CD4-positive, alpha-beta T cell treated with Interleukin-4 for 4 hours (primary cell): ENCODE results near the gene PPP6R1.
A peak's percentile ranks its signal among the peaks of the same experiment; 100 is the strongest.

Experiments
- DNase-seq: peaks from one replicate; pipeline ENCODE4 v3.0.0-alpha.2; 2020

The PPP6R1 gene

GRCh38 chr19:55283548-55284377, 24.9 kb upstream of the PPP6R1 start, which contains the start of gene BRSK1:
Gene BRSK1 (plus strand): TSS chr19:55283997. CDS start chr19:55284443, 446 bp downstream.
- peak; percentile 28 for DNase-seq

DNA sequence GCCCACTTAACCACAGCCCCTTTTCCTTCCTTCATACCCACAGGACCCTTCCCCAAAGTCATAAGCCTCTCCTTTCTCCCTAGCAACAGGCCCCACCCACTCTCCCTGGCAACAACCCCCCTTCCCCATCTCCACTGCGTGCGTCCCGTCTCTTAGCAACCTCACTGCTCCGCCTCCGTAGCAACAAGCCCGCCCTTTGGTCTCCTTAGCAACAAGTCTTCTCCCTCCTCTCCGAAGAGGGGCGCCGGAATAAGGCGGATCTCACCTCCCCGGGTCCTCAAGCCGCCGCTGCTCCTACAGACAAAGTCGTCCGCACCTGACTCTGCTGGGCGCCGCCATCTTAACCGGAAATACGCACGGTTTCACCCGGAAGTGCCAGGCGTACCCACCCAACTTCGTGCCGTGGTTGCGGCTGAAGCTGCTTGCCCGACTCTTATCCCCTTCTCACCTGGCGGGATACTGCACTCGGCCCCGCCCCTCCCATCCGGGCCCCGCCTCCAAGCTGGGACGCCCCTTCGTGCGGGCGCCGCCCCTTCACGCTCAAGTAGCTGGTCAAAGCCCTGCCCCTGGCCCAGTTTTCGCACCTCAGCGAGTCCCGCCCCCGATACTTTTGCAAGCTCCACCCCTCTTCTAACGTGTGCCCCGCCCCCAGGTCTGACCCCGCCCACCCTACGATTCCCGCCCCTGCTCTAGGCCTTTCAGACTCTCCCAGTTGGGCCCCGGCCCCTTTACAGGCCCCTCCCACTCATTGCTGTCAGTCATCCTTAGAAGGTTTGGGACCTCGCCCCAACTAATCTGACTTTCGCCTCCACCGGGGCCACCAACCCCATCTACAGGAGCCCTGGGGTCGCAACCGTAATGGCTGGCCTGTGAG, 21.2 kb upstream of the PPP6R1 start, which contains the start of gene HSPBP1:
Gene HSPBP1, minus strand, starts transcription at position 341 of the 874 bp plus-strand sequence. CDS start 502 bp downstream, outside the sequence.
- DNase-seq: peak; percentile 96

GRCh38 chr19:55279340-55279739, 20.5 kb upstream of the PPP6R1 start:
- no peak for DNase-seq

DNA sequence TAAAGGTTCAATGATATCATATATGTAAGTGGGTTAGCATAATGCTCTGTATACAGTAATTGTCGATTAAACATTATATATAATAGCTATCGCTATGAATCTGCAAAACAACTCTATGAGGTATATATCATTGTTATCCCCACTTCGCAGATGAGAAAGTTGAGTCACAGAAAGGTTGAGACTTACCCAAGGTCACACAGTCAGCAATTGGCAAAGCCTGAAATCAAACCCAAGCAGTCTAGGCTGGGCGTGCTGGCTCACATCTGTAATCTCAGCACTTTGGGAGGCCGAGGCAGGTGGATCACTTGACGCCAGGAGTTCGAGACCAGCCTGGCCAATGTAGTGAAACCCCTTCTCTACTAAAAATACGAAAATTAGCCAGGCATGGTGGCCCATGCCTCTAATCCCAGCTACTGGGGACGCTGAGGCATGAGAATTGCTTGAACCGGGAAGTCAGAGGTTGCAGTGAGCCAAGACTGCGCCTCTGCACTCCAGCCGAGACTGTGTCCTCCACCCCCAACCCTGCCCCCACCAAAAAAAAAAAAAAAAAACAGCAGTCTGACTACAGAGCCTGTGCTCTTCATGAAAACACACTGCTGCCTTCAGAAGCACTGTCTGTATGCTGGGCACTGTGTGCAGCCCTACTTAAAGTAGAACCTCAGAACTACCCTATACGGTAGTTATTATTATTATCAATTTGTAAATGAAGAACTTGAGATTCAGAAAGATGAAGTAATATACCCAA, 19.7 kb upstream of the PPP6R1 start:
- no peak for DNase-seq

- DNase-seq: no peak
Measured at GRCh38 chr19:55277494-55277893, 18.7 kb upstream of the PPP6R1 start.

DNA sequence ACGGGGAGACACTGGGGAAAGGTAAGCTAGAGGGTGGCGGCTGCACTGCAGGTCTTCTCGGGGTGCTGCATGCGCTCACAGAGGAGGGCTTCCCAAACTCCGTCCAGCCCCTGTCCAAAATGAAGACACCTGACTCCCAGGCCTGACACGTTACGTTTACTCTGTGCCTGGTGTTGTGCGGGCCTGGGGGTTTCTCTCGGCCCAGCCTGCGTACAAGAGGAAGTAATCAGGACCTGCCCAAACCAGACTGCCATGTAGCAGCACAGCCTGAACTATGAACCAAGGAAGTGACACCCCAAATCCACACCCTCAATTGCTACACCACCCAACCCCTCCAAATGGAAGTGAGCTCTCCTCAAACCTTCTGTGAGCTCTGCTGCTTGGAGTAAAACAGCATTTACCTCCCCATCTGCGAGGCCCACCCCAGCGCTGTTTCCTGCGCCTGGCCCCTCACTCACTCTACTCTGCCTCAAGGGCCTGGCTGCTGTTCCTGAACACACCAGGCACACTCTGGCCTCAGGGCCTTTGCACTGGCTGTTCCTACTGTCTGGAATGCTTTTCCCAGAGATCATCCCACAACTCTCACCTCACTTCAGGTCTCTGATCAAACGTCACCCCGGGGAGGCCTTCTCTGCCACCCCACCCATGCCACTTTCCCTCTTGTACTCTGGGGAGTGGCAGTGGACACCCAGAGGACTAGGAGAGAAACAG, 18.1 kb upstream of the PPP6R1 start:
- DNase-seq: peak; percentile 14

DNA sequence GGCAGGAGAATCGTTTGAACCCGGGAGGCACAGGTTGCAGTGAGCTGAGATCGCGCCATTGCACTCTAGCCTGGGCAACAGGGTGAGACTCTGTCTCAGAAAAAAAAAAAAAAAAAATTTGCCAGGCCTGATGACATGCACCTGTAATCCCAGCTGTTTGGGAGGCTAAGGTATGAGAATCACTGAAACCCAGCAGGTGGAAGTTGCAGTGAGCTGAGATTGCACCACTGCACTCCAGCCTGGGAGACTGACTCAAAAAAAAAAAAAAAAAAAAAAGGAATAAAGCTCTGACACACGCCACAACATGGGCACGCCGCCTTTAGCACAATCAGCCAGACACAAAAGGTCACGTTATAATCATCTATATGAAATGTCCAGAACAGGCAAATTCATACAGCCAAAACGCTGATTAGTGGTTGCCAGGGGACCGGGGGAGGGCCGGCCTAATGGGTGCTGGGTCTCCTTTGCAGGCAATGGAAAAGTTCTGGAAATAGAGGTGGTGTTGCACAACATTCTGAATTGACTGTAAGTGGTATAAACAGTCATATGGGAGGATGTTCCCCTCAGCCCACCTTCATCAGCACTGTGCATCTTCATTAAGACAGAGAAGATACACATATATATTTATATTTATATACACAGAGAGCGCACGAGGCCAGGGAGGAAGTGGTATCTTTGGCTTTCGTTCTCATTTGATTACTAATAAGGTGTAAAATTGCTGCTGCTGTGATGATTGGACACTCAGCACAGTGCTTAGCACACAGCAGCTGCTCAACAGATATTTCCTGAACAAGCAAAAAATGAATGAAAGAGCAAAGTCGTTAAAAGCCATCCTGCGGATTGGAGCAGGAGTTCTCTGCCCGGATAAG, 17.3 kb upstream of the PPP6R1 start:
- peak; percentile 47 for DNase-seq

DNA sequence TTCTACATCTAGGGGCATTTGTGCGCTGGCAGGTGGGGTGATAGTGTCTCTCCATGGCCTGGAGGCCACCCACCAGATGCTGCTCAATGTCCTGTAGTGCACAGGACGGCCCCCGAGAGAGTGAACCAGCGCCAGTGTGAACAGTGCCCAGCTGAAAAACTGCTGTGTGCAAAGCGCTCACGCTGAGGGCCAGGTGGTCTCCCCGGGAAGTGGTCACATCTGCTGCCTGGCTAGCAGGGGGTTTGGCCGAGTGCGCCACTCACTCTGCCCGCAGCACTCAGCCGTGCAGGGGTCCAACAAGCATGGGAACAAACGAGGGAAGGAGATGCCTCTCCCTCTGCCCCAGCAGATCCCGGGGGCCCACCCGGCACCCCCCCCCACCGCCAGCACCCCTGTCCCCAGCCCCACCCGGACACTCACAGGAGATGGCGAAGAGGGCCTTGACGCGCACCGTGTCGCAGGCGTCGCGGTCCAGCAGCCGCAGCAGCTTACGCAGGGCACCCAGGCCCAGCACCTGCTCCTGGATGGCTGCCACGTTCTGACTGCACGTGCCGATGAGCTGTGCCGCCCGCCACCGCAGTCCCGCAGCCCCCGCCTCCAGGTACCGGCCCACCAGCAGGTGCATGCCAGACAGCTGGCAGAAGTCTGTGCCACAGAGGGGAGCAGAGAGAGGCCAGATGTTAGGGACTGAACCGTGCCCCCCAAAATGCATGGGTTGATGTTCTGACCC, 15.3 kb upstream of the PPP6R1 start:
- DNase-seq: no peak

DNA sequence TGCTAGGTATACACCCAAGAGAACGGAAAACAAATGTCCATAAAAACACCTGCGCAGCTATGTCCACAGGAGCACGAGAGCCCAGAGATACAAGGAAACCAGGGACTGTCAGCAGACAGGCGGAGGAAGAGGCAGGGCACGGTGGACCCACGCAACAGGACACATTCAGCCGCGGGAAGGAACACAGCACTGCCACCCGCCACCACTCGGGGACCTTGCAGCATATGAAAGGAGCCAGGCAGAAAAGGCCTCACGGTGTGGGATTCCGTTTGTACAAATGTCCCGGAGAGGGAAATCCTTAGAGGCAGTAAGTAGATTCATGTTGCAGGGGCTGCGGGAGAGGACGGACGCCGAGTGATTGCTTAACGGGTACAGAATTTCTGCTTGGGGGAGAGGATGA, 13.3 kb upstream of the PPP6R1 start:
- DNase-seq: no peak

DNA sequence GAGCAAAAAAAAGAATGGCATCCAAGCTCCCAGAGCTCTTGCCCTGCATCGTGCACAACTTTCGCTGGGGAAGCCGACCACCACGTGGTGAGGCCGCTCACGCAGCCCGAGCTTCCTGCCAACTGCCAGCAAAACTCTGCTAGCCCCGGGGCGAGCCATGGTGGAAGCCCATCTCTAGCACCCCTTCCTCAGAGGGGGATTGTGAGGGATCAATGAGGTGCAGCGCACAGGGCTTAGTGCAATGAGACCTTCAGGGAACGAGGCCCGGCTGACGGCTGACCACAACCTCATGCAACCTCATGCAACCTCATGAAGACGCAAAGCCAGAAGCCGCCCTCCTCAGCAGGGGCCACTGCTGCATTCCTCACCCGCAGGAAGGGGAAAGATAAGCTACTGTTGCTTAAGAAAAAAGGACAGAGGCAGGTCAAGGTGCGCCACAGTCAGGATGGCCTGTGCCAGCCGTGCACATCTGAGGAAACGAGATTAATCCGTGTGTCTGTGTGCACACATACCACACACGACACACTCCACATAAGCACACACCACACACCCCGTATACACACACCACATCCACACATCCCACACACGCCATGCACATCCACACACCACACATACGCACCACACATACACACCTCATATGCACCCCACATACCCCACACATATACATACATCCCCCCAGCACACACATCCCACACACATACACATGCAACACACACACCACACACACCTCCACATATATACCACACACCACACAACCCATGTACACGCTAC, 11.5 kb upstream of the PPP6R1 start:
- DNase-seq: no peak

DNA sequence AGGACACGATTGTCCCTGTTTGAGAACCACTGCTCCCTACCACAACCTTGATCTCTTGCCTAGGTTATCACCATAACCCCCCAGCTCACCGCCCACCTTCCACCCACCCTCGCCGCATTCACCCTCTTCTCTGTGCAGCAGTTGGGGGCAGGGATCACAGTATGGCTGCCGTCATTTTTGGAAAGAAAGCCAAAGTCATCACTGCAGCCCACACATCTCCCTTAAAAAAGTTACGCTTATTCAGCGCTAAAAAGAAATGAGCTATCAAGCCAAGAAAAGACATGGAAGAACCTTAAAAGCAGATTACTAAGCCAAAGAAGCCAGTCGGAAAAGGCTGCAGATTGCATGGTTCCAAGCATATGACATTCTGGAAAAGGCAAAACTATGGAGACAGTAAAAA, 10.5 kb upstream of the PPP6R1 start:
- DNase-seq: no peak

- no peak for DNase-seq
Measured at GRCh38 chr19:55266840-55267239, 8.0 kb upstream of the PPP6R1 start.

GRCh38 chr19:55266404-55266803, 7.6 kb upstream of the PPP6R1 start:
- DNase-seq: no peak

GRCh38 chr19:55265723-55266386, 7.0 kb upstream of the PPP6R1 start:
- no peak for DNase-seq

GRCh38 chr19:55265173-55265572, 6.4 kb upstream of the PPP6R1 start:
- no peak for DNase-seq

- DNase-seq: no peak
Measured at GRCh38 chr19:55264531-55264930, 5.7 kb upstream of the PPP6R1 start.

DNA sequence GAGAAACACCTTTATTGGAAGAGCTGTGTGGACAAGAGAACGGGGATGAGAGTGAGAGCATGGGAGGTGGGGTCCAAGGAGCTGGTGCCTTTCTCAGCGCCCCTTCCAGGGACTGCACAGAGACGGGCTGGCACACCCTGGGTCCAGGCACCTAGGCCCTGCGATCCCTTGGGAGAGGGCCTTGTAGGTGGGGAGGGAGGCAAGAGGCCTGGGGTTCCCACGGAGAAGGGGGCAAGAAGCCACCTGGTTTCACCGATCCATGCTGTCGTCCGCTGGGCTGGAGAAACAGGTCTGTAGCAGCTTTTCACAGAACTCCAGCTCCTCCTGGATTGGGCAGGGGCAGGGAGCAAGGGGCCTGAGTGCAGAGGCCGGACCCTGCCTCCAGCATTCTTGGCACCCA, 3.5 kb upstream of the PPP6R1 start:
- DNase-seq: no peak

DNA sequence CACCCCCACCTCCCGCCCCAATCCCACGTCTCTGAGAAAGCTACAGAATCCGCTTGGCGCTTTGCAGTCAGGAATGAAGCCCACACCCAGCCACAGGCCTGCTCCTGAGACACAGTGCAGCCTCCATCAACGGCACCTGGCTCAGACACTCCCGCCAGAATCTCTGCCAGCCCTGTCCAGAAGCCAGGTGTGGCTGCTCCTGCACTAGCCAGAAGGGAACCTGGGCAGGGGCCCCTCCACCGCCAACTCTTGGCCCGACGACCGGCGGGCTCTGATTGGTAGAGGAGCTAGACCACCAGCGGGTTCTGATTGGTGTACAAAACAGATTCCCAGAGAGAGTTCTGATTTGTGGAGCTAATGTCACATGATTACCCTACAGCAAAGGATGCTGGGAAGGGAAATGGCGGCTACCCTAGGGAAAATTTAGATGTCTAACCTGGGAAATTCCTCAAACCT, 2.9 kb upstream of the PPP6R1 start:
- no peak for DNase-seq
